GM23338 (cell line): ENCODE results near the gene FCER2. TPM values are rescaled to one million over a fixed set of nuclear protein-coding genes. Genes with fewer than 3 reads are reported as not detected.
"Not testable (repeated sequence)": the region's sequence is repeated elsewhere in the genome, so short reads cannot be mapped to it uniquely, and the experiment has no call there.

Source experiments
- ATAC-seq: fragments of 200-7000 bp; cut with Tn5 transposase; 3 replicates; pipeline ENCODE4 v1.9.1; 2020
- DNase-seq: peaks from one replicate; pipeline ENCODE4 v3.0.0-alpha.2; 2015; ENCODE audit warnings: low spot score
- H2AFZ ChIP-seq: fragments of 200-600 bp; sonication (generic); 2 replicates; pipeline ENCODE4 v1.8.0; 2016; ENCODE audit warnings: antibody characterized with exemption, mild to moderate bottlenecking, moderate library complexity
- H3F3A ChIP-seq: fragments of 200-600 bp; sonication (generic); replicated peaks from 2 replicates; pipeline ENCODE4 v1.8.0; 2017; ENCODE audit warnings: antibody characterized with exemption, mixed run types, low read depth
- H3K27ac ChIP-seq: fragments of 200-600 bp; sonication (generic); 2 replicates; pipeline ENCODE4 v1.6.1; 2016; ENCODE audit warnings: low read depth
- H3K27me3 ChIP-seq: fragments of 200-600 bp; sonication (generic); 2 replicates; pipeline ENCODE4 v1.8.0; 2016; ENCODE audit warnings: mild to moderate bottlenecking, mixed run types, moderate library complexity; ENCODE audit not compliant: insufficient read depth
- H3K36me3 ChIP-seq: fragments of 200-600 bp; sonication (generic); 2 replicates; pipeline ENCODE4 v1.8.0; 2016; ENCODE audit warnings: mild to moderate bottlenecking; ENCODE audit not compliant: insufficient read depth
- H3K4me1 ChIP-seq: fragments of 200-600 bp; sonication (generic); 2 replicates; pipeline ENCODE4 v1.8.0; 2016; ENCODE audit warnings: mild to moderate bottlenecking, moderate library complexity; ENCODE audit not compliant: insufficient read depth
- H3K4me2 ChIP-seq: fragments of 200-600 bp; sonication (generic); 2 replicates; pipeline ENCODE4 v1.7.1; 2017; ENCODE audit warnings: mixed run types
- H3K4me3 ChIP-seq: fragments of 200-600 bp; sonication (generic); 2 replicates; pipeline ENCODE4 v1.6.1; 2016; ENCODE audit warnings: mixed run types
- H3K79me2 ChIP-seq: fragments of 200-600 bp; sonication (generic); replicated peaks from 2 replicates; pipeline ENCODE4 v1.8.0; 2017; ENCODE audit warnings: mild to moderate bottlenecking; ENCODE audit not compliant: insufficient read depth
- H3K9me2 ChIP-seq: fragments of 200-600 bp; sonication (generic); 2 replicates; pipeline ENCODE4 v1.8.0; 2017; ENCODE audit not compliant: insufficient read depth
- H4K20me1 ChIP-seq: fragments of 200-600 bp; sonication (generic); replicated peaks from 2 replicates; pipeline ENCODE4 v1.8.0; 2017; ENCODE audit warnings: mild to moderate bottlenecking; ENCODE audit not compliant: insufficient read depth
- H3K27ac Mint-ChIP-seq: 2 replicates; pipeline ENCODE4 v1.8.0; 2020; ENCODE audit warnings: inconsistent platforms, mild to moderate bottlenecking, moderate library complexity, mixed read lengths
- H3K27me3 Mint-ChIP-seq: 3 replicates; pipeline ENCODE4 v1.8.0; 2022; ENCODE audit warnings: low read depth, mild to moderate bottlenecking, moderate library complexity, mixed read lengths, inconsistent platforms; ENCODE audit not compliant: insufficient read depth, poor library complexity
- H3K36me3 Mint-ChIP-seq: 3 replicates; pipeline ENCODE4 v1.8.0; 2021; ENCODE audit warnings: low read depth, mild to moderate bottlenecking, inconsistent platforms, moderate library complexity, mixed read lengths
- H3K4me1 Mint-ChIP-seq: 3 replicates; pipeline ENCODE4 v1.8.0; 2020; ENCODE audit warnings: mild to moderate bottlenecking, inconsistent platforms, mixed read lengths
- H3K4me3 Mint-ChIP-seq: 3 replicates; pipeline ENCODE4 v1.8.0; 2021; ENCODE audit warnings: moderate library complexity, mild to moderate bottlenecking, inconsistent platforms, mixed read lengths
- H3K9me3 Mint-ChIP-seq: 3 replicates; pipeline ENCODE4 v1.8.0; 2020; ENCODE audit warnings: moderate library complexity, mild to moderate bottlenecking, inconsistent platforms, mixed read lengths
- CREB1 ChIP-seq: fragments of 250-450 bp; sonication (Bioruptor Pico); IDR thresholded peaks from 2 replicates; pipeline ENCODE4 v1.5.0; 2020; ENCODE audit warnings: low read depth, mild to moderate bottlenecking, moderate library complexity
- CTCF ChIP-seq, 2 experiments: fragments of 200-600 bp in 1 of 2; sonication (generic) in 1 of 2; conservative IDR thresholded peaks; 2 replicates each; pipeline versions ENCODE4 v1.5.1 to v1.6.1; 2016 to 2017; ENCODE audit warnings: antibody characterized with exemption in 2 of 2, low read depth in 2 of 2, mild to moderate bottlenecking in 2 of 2, moderate library complexity in 1 of 2
- ETS1 ChIP-seq: IDR thresholded peaks from 2 replicates; pipeline ENCODE4 v1.6.1; 2016; ENCODE audit warnings: antibody characterized with exemption
- EZH2 ChIP-seq: fragments of 200-600 bp; sonication (generic); IDR thresholded peaks from one replicate; pipeline ENCODE4 v1.8.0; 2017; ENCODE audit warnings: antibody characterized with exemption, mild to moderate bottlenecking, low read depth; ENCODE audit not compliant: unreplicated experiment
- EZH2phosphoT487 ChIP-seq: fragments of 200-600 bp; sonication (generic); IDR thresholded peaks from one replicate; pipeline ENCODE4 v1.8.1; 2018; ENCODE audit warnings: antibody characterized with exemption; ENCODE audit not compliant: unreplicated experiment
- JUNB ChIP-seq: IDR thresholded peaks from one replicate; pipeline ENCODE4 v1.6.1; 2016; ENCODE audit warnings: antibody characterized with exemption; ENCODE audit not compliant: unreplicated experiment
- NANOG ChIP-seq: IDR thresholded peaks from 2 replicates; pipeline ENCODE4 v1.6.1; 2016; ENCODE audit warnings: antibody characterized with exemption, borderline replicate concordance
- POLR2AphosphoS5 ChIP-seq: IDR thresholded peaks from 2 replicates; pipeline ENCODE4 v1.6.1; 2016; ENCODE audit warnings: antibody characterized with exemption, low read depth
- REST ChIP-seq: IDR thresholded peaks from one replicate; pipeline ENCODE4 v1.6.1; 2018; ENCODE audit warnings: antibody characterized with exemption; ENCODE audit not compliant: unreplicated experiment
- STAT1 ChIP-seq: IDR thresholded peaks from one replicate; pipeline ENCODE4 v1.6.1; 2016; ENCODE audit warnings: antibody characterized with exemption; ENCODE audit not compliant: unreplicated experiment
- ZNF114 ChIP-seq: fragments of 250-450 bp; sonication (Bioruptor Pico); IDR thresholded peaks from 2 replicates; pipeline ENCODE4 v1.5.0; 2020; ENCODE audit warnings: mild to moderate bottlenecking, moderate library complexity
- ZNF331 ChIP-seq: fragments of 250-450 bp; sonication (Bioruptor Pico); IDR thresholded peaks from 2 replicates; pipeline ENCODE4 v1.5.0; 2020; ENCODE audit warnings: low read depth, mild to moderate bottlenecking, moderate library complexity
- polyA plus RNA-seq: library from polyadenylated mRNA; unstranded; fragments of >200 nt; fragmentation: Nextera tagmentation; extraction: Ambion mirVana; gene quantifications from 2 replicates; pipeline ENCODE4 v1.2.1, GENCODE V29; 2016
- total RNA-seq: library from RNA; depleted of rRNA; stranded (reverse); fragments of >200 nt; shearing (Covaris generic); gene quantifications from 2 replicates; pipeline ENCODE4 v1.2.3, GENCODE V29; 2014

Gene FCER2
- total and polyA plus RNA-seq, 2 experiments from 2014 or later, result 0.29 TPM; not detected in 1

- peaks cover 12% of the 10 kb centered on the region; the same call in 1 of the 2 replicates for H3K4me1 ChIP-seq
- not testable (repeated sequence) for H3K4me2 ChIP-seq, H3K27ac Mint-ChIP-seq, ATAC-seq, H3K27me3 Mint-ChIP-seq, H3K4me3 Mint-ChIP-seq, H3K4me3 ChIP-seq, H3K36me3 ChIP-seq, H3K79me2 ChIP-seq, DNase-seq, H3K27ac ChIP-seq, H3K36me3 Mint-ChIP-seq, H4K20me1 ChIP-seq, H3F3A ChIP-seq, H2AFZ ChIP-seq, H3K27me3 ChIP-seq, H3K9me2 ChIP-seq
- Mint-ChIP-seq H3K9me3 (peaks cover 16% of the 10 kb centered on the region), H3K4me1 (peaks cover 20% of the 10 kb centered on the region)
These were observed 44.4 kb upstream of the FCER2 start for GRCh38 chr19:7746306-7746705.

- H3K4me3 Mint-ChIP-seq, result no peak overlapping the region
- H3K36me3 Mint-ChIP-seq, result peaks cover 4% of the 10 kb centered on the region; the same call in 2 of the 3 replicates
- H3K4me3 ChIP-seq, result no peak overlapping the region
- no peak overlapping the region for H3K4me2 ChIP-seq
- H3K9me3 Mint-ChIP-seq, result peaks cover 7% of the 10 kb centered on the region
- peaks cover 12% of the 10 kb centered on the region; the same call in 1 of the 2 replicates for H3K4me1 ChIP-seq
- peaks cover 9% of the 10 kb centered on the region for H3K27me3 Mint-ChIP-seq
- ATAC-seq (no peak), DNase-seq (no peak)
- H2AFZ ChIP-seq, result no peak overlapping the region
- H3K27me3 ChIP-seq, result no peaks in the 10 kb centered on the region
- no peak overlapping the region for H3K27ac ChIP-seq
- 0 out of 2 replicates have a peak, but pooled peaks cover 2% of the 10 kb centered on the region for H3K9me2 ChIP-seq
- no peaks in the 10 kb centered on the region for H3K79me2 ChIP-seq
- no peaks in the 10 kb centered on the region for H3K36me3 ChIP-seq
- peaks cover 18% of the 10 kb centered on the region for H3K4me1 Mint-ChIP-seq
- H3F3A ChIP-seq, result no peaks in the 10 kb centered on the region
- H4K20me1 ChIP-seq, result no peaks in the 10 kb centered on the region
- no peak overlapping the region for H3K27ac Mint-ChIP-seq
- TF ChIP-seq JUNB (no peak), ZNF331 (no peak), ZNF114 (CRISPR knock-in tag) (no peak), EZH2phosphoT487 (no peak), NANOG (no peak), POLR2AphosphoS5 (no peak), REST (no peak), CREB1 (CRISPR knock-in tag) (no peak), STAT1 (no peak), ETS1 (no peak), EZH2 (no peak), CTCF (conservative IDR thresholded peaks at IDR 0.05; ENCODE audit: low read depth in 2 of 2) (no peak)
These were observed 43.1 kb upstream of the FCER2 start for GRCh38 chr19:7744871-7745650.
